DLD1 (cell line): Measurements from ENCODE around the gene TULP1.
"Not testable (repeated sequence)": the region's sequence is repeated elsewhere in the genome, so short reads cannot be mapped to it uniquely, and the experiment has no call there.

ENCODE experiments used
- in situ Hi-C: cut with HindIII; loops from 2 replicates; pipeline ENCODE4 v1.10.0; 2017; ENCODE audit warnings: low sequenced_read_pairs

The TULP1 gene

GRCh38 chr6:35522660-35523658, 10.3 kb upstream of the TULP1 start:
- in situ Hi-C loops, result no loop called here

GRCh38 chr6:35522151-35522550, 9.5 kb upstream of the TULP1 start:
- in situ Hi-C loops, result no loop called here

GRCh38 chr6:35521235-35521634, 8.5 kb upstream of the TULP1 start:
- in situ Hi-C loops, result no loop called here

GRCh38 chr6:35519313-35520015, 6.8 kb upstream of the TULP1 start:
- in situ Hi-C loops, result no loop called here

GRCh38 chr6:35518566-35519312, 6.0 kb upstream of the TULP1 start:
- in situ Hi-C loops, result no loop called here

DNA sequence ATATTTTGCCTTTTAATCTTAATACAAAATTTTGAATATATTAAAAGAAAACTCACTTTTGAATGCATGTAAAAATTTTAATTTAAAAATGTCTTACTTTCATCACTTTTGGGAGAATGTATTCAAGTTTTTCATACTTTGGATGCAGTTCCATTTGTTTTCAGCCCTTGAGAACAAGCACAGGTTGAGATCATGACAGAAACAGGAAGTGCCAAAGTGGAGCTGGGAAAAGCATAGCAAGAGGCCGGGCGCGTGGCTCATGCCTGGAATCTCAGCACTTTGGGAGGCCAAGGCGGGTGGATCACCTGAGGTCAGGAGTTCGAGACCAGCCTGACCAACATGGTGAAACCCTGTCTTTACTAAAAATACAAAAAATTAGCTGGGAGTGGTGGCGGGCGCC, 5.3 kb upstream of the TULP1 start:
- in situ Hi-C loops, result not testable (repeated sequence)

GRCh38 chr6:35516712-35517111, 4.0 kb upstream of the TULP1 start:
- in situ Hi-C loops, result no loop called here

- in situ Hi-C loops, result not testable (repeated sequence)
Measured at GRCh38 chr6:35515939-35516338, 3.2 kb upstream of the TULP1 start.

- in situ Hi-C loops, result no loop called here
Measured at GRCh38 chr6:35514587-35514986, 1.9 kb upstream of the TULP1 start.

- in situ Hi-C loops, result no loop called here
Measured at GRCh38 chr6:35512006-35512405, 690 bp downstream of the TULP1 start.

DNA sequence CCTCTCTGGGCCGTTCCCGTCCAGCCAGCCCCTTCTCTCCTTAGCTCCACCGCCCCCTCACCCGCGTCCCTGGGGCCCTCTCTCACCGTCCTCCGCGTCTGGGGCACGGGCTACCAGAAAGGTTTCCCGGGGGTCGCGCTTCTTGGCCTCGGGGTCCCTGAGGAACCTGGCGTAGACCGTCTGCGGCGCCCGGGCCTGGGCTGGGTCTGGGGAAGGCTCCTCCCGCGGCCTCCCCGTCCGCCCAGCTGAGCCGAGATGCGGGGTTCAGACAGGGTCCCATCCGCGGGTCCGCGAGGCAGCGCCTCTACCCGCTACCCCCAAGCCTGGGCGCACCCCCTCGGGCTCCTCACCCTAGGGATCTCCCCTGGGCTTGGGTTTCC, 1.1 kb downstream of the TULP1 start:
- in situ Hi-C loops, result no loop called here

DNA sequence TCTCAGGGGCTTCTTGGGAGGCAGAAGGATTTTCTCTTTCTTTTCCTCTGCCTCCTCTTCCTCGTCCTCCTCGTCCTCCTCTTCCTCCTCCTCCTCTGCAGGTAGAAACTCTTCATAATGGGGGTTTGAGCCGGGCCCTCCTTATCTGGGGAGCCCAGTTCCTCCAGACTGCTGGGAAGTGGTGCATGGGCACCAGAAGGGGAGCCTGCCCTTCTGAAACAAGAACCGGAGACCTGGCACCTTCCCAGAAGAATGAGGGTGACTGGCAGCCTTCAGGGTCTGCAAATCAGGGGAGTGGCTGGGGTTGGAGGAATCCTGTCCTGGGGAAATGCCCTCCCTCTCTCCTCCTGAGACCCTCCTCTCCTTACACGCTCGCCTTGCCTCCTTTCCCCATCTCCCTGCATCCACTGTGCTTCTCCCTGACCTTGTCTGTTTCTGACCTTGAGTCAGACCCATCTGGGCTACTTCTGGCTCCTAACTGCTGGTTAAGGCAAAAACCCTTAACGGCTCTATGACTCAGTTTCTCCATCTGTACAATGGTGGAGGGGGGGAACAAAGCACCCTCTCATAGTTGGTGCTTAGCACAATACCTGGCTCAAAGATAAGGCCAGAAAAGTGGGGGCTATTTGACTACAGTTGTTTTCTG, 1.7 kb downstream of the TULP1 start:
- in situ Hi-C loops, result no loop called here

GRCh38 chr6:35508542-35508941, 4.2 kb downstream of the TULP1 start:
- in situ Hi-C loops, result no loop called here

DNA sequence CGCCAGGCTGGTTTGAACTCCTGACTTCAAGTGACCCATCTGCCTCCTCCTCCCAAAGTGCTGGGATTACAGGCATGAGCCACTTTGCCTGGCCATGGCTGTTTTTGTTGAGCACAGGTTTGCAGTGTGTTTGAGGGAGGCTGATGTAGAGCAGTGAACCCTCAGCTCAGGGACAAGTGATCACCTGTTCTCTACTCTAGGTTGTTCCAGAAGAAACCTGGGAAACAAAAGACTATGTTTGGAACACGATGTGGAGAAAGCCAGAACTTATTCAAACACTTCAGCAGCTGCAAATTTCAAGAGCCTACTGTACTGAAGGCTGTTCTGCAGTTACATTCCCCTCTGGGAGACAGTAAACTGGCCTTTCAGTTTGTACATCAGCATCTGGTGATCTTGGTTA, 4.7 kb downstream of the TULP1 start:
- in situ Hi-C loops, result no loop called here

DNA sequence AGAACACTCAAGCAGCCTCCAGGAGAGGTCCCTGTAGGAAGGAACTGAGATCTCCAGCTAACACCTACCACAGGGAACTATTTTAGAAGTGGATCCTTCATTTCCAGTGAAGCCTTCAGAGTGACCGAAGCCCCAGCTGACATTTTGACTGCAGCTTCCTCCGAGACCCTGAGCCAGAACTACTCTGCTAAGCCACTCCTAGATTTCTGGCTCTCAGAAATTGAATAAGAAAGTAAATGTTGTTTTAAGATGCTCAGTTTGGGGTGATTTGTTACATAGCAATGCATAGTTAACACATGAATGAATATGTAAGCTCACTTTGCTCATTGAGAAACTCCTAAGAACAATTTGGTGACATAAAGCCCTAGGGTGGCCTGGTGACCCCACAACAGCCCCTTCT, 5.5 kb downstream of the TULP1 start:
- in situ Hi-C loops, result no loop called here

- in situ Hi-C loops, result no loop called here
Measured at GRCh38 chr6:35506536-35506935, 6.2 kb downstream of the TULP1 start.

- in situ Hi-C loops, result no loop called here
Measured at GRCh38 chr6:35505999-35506412, 6.7 kb downstream of the TULP1 start.

- in situ Hi-C loops, result no loop called here
Measured at GRCh38 chr6:35503534-35503933, 9.2 kb downstream of the TULP1 start.

DNA sequence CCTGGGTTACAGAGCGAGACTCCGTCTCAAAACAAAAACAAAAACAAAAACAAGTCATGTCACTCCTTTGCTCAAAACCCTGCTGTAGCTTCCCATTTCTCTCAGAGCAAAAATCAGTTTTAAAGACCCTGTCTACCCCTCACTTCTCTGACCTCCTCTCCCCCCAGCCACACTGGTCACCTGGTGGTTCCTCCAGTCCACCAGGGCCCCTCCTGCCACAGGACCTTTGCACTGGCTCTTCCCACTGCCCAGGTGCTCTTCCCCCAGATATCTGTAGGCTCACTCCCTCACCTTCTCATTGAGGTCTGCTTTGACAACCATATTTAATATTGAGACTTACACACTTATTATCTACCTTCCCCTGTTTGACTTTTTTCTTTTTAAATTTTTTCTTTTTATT, 10.9 kb downstream of the TULP1 start:
- in situ Hi-C loops, result no loop called here

GRCh38 chr6:35500782-35501181, 11.9 kb downstream of the TULP1 start:
- in situ Hi-C loops, result no loop called here

DNA sequence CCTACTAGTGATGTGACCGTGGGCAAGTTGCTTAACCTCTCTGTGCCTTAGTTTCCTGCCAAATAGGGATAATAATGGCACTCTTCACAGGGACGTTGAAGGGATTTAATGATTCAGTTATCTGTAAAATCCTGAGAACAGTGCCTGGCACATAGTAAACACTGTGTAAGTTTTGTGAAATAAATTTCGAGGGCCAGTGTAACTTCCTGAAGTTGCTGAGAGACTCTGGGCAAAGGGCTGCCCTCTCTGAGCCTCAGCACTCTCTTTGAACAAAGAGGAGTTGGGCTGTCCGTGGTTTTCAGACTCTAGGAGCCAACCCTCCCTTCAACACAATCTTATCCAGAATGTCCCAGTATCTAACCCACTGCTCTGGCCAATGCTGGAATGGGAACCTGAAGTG, 13.3 kb downstream of the TULP1 start:
- in situ Hi-C loops, result no loop called here
